Measurements from ENCODE around the gene NOSIP.

The NOSIP gene

DNA sequence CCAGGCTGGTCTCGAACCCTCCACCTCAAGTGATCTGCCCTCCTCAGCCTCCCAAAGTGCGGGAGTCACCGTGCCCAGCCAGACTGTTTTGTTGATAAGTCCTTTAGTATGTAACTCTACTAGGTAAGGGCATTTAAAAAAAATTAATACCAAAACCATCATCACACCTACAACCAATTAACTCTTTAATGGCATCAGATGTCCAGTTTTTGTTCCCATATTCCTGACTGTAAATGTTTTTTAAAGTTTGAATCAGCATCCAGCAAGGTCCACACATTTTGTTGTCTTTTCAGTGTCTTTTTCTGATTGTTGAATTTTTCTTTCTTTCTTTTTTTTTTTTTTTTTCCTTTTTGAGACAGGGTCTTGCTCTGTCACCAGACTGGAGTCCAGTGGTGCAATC lies 62.3 kb downstream of the NOSIP start:
- Histone ChIP-seq H3K9ac (ENCODE audit: low read length) (no peak overlapping the region), H3K36me3 (ENCODE audit: insufficient read depth, low read length) (no peaks in the 10 kb centered on the region), H2AFZ (ENCODE audit: low read length) (no peak overlapping the region), H3K4me3 (ENCODE audit: low read depth, low read length, poor library complexity, severe bottlenecking) (no peak overlapping the region), H3K27ac (ENCODE audit: low read depth, low read length, poor library complexity, severe bottlenecking) (no peak overlapping the region), H4K20me1 (ENCODE audit: insufficient read depth, low read length) (no peaks in the 10 kb centered on the region), H3K79me2 (ENCODE audit: insufficient read depth, low read length) (no peaks in the 10 kb centered on the region), H3K27me3 (ENCODE audit: insufficient read depth, low read length) (no peaks in the 10 kb centered on the region; the same call in 1 of the 2 replicates), H3K9me3 (ENCODE audit: low read length) (no peaks in the 10 kb centered on the region), H3K4me2 (ENCODE audit: low read length) (no peak overlapping the region), H3K4me1 (ENCODE audit: insufficient read depth, low read length, severe bottlenecking) (peaks cover 12% of the 10 kb centered on the region), H3F3A (ENCODE audit: insufficient read depth, low read length) (no peaks in the 10 kb centered on the region), H3K9me2 (ENCODE audit: low read depth, low read length) (no peaks in the 10 kb centered on the region)
- TF ChIP-seq EZH2 (IDR thresholded peaks at IDR 0.05; ENCODE audit: borderline replicate concordance, low read length): no peak
- TF ChIP-seq, protein P1, sequence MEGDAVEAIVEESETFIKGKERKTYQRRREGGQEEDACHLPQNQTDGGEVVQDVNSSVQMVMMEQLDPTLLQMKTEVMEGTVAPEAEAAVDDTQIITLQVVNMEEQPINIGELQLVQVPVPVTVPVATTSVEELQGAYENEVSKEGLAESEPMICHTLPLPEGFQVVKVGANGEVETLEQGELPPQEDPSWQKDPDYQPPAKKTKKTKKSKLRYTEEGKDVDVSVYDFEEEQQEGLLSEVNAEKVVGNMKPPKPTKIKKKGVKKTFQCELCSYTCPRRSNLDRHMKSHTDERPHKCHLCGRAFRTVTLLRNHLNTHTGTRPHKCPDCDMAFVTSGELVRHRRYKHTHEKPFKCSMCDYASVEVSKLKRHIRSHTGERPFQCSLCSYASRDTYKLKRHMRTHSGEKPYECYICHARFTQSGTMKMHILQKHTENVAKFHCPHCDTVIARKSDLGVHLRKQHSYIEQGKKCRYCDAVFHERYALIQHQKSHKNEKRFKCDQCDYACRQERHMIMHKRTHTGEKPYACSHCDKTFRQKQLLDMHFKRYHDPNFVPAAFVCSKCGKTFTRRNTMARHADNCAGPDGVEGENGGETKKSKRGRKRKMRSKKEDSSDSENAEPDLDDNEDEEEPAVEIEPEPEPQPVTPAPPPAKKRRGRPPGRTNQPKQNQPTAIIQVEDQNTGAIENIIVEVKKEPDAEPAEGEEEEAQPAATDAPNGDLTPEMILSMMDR (IDR thresholded peaks at IDR 0.05; ENCODE audit: low read length): no peak

DNA sequence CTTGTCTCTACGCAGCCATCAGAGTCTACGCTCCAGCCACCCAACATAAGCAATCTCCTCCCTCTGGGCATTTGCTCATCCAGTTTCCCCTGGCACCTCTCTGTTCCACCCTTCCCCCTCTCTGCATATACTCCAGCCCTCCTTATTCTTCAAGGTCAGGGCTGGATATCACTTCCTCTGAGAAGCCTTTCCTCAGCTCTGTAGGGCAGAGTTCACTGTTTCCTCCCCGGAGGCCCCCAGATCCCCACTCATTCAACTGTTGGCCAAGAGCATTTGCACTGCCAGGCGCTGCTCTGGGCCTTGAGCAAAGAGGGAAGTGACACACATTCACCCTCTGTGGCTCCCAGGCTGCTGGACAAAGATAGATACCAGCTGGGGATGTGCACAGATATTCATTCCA lies 64.6 kb downstream of the NOSIP start:
- H3K79me2 ChIP-seq (ENCODE audit: insufficient read depth, low read length): no peaks in the 10 kb centered on the region
- no peak overlapping the region for H3K27ac ChIP-seq (ENCODE audit: low read depth, low read length, poor library complexity, severe bottlenecking)
- H3K4me2 ChIP-seq (ENCODE audit: low read length): no peak overlapping the region
- H3K36me3 ChIP-seq (ENCODE audit: insufficient read depth, low read length): no peaks in the 10 kb centered on the region
- no peak for TF ChIP-seq EZH2 (IDR thresholded peaks at IDR 0.05; ENCODE audit: borderline replicate concordance, low read length)
- TF ChIP-seq, protein P1 (IDR thresholded peaks at IDR 0.05; ENCODE audit: low read length): no peak
- H2AFZ ChIP-seq (ENCODE audit: low read length): no peak overlapping the region
- H3K4me1 ChIP-seq (ENCODE audit: insufficient read depth, low read length, severe bottlenecking): peaks cover 12% of the 10 kb centered on the region
- H3K4me3 ChIP-seq (ENCODE audit: low read depth, low read length, poor library complexity, severe bottlenecking): no peak overlapping the region
- H3K27me3 ChIP-seq (ENCODE audit: insufficient read depth, low read length): no peaks in the 10 kb centered on the region; the same call in 1 of the 2 replicates
- no peaks in the 10 kb centered on the region for H3F3A ChIP-seq (ENCODE audit: insufficient read depth, low read length)
- H3K9me2 ChIP-seq (ENCODE audit: low read depth, low read length): no peaks in the 10 kb centered on the region
- H4K20me1 ChIP-seq (ENCODE audit: insufficient read depth, low read length): no peaks in the 10 kb centered on the region
- H3K9ac ChIP-seq (ENCODE audit: low read length): no peak overlapping the region
- no peaks in the 10 kb centered on the region for H3K9me3 ChIP-seq (ENCODE audit: low read length)

GRCh38 chr19:49514151-49514550 lies 66.2 kb downstream of the NOSIP start:
- Histone ChIP-seq H3K9ac (ENCODE audit: low read length) (no peak overlapping the region; the same call in 1 of the 2 replicates), H3K27me3 (ENCODE audit: insufficient read depth, low read length) (no peaks in the 10 kb centered on the region; the same call in 1 of the 2 replicates), H3K4me3 (ENCODE audit: low read depth, low read length, poor library complexity, severe bottlenecking) (no peak overlapping the region), H3F3A (ENCODE audit: insufficient read depth, low read length) (no peaks in the 10 kb centered on the region), H3K9me2 (ENCODE audit: low read depth, low read length) (no peaks in the 10 kb centered on the region), H3K4me1 (ENCODE audit: insufficient read depth, low read length, severe bottlenecking) (peaks cover 12% of the 10 kb centered on the region), H2AFZ (ENCODE audit: low read length) (no peak overlapping the region), H4K20me1 (ENCODE audit: insufficient read depth, low read length) (no peaks in the 10 kb centered on the region), H3K4me2 (ENCODE audit: low read length) (peak overlapping the region; percentile 77), H3K9me3 (ENCODE audit: low read length) (no peaks in the 10 kb centered on the region), H3K36me3 (ENCODE audit: insufficient read depth, low read length) (no peaks in the 10 kb centered on the region), H3K79me2 (ENCODE audit: insufficient read depth, low read length) (no peaks in the 10 kb centered on the region), H3K27ac (ENCODE audit: low read depth, low read length, poor library complexity, severe bottlenecking) (no peak overlapping the region)
- TF ChIP-seq, protein P1 (IDR thresholded peaks at IDR 0.05; ENCODE audit: low read length): no peak
- TF ChIP-seq EZH2 (IDR thresholded peaks at IDR 0.05; ENCODE audit: borderline replicate concordance, low read length): no peak

All from OCI-LY1 (cell line).